Brain pericyte (primary cell): Measurements from ENCODE around the gene LOXL1.
"Not testable (repeated sequence)": the region's sequence is repeated elsewhere in the genome, so short reads cannot be mapped to it uniquely, and the experiment has no call there.

Source experiments
- DNase-seq: peaks from one replicate; pipeline ENCODE4 v3.0.0-alpha.2; 2012; ENCODE audit warnings: low read depth, low spot score

LOXL1 gene

DNA sequence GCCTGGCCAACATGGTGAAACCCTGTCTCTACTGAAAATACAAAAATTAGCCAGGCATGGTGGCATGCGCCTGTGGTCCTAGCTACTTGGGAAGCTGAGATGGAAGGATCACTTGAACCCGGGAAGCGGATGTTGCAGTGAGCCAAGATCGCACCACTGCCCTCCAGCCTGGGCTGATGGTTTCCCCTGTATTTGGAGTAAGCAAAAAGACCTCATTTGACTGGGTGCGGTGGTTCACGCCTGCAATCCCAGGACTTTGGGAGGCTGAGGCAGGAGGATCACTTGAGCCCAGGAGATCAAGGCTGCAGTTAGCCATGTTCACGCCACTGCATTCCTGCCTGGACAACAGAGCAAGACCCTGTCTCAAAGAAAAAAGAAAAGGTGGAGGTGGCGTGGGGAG, 12.3 kb downstream of the LOXL1 start:
- not testable (repeated sequence) for DNase-seq

DNA sequence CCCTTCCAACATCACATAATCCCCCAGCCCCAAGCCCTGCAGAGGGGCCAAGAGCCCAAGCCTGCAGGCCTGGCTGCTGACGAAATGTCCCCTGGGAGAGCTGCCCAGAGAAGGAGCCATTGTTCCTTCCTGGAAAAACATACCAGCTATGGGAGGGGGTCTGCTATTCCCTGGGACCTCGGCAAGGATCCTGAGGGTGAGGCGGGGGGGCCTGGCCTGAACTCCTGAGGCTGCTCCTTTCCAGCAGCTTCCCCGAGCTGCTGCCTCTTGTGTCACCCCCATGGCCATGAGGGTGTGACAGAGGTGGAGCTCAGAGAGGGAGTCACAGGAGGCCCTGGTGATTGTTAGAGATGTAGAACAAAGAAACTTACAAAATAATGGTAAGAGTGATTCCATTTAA, 12.9 kb downstream of the LOXL1 start:
- DNase-seq: no peak

- no peak for DNase-seq
Measured at GRCh38 chr15:73940061-73940981, 14.1 kb downstream of the LOXL1 start.

GRCh38 chr15:73941044-73941443, 14.8 kb downstream of the LOXL1 start:
- no peak for DNase-seq

DNA sequence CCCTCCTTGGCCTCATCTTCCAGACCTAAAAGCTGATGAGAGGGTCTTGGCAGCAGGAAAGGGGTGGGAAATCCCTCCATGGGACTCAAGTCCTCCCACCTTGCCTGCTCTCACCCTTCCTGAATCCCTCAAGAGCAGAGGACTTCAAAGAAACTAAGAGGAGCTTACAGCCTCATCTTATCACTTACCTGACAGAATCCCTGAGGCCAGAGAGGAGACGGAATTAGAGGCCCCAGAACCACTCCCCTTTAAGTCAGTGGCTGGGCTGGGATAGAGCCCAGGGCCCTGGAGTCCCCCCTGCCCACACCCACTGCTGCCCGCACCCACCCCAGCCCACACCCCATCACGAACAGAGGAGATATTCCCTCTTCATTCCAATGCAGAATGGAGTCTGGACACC, 15.2 kb downstream of the LOXL1 start:
- DNase-seq: no peak

DNA sequence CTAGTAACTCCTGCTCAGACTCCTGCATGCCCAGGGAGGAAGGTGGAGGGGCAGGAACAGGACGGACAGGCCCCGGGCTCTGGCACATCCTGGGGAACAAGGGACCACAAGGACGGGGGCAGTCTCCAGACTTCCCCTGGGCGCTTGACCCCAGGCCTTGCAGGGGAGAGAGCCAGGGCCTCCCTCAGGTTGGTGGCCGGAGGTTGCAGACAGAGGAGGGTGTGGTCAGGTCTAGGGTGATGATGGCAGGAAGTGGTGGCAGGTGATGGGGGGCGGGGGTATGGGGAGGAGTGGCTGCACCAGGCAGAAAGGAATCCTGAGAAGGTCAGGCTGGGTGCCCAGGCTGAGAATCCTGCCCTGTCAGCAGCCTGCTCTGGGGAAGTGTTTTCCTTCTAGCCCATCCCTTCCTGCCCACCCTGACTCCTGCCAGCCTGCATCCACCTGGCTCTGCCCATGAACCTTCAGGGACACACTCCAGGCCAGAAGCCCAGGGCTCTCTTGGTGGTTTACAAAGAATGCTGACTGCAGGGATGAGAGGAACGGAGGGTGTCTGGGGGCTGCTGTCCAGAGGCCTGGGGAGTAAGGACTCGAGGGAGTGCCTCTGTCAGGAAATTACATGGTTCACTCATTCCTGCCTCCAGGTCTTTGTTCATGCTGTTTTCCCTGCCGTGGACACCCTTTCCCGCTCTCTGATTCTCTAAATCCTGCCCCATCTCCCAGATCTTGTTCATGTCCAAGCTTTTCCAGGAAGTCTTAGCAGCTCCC, 15.8 kb downstream of the LOXL1 start:
- no peak for DNase-seq

GRCh38 chr15:73942751-73943270, 16.5 kb downstream of the LOXL1 start:
- DNase-seq: no peak

GRCh38 chr15:73944161-73945129, 18.2 kb downstream of the LOXL1 start:
- DNase-seq: no peak

- DNase-seq: no peak
Measured at GRCh38 chr15:73945130-73945508, 18.9 kb downstream of the LOXL1 start.

DNA sequence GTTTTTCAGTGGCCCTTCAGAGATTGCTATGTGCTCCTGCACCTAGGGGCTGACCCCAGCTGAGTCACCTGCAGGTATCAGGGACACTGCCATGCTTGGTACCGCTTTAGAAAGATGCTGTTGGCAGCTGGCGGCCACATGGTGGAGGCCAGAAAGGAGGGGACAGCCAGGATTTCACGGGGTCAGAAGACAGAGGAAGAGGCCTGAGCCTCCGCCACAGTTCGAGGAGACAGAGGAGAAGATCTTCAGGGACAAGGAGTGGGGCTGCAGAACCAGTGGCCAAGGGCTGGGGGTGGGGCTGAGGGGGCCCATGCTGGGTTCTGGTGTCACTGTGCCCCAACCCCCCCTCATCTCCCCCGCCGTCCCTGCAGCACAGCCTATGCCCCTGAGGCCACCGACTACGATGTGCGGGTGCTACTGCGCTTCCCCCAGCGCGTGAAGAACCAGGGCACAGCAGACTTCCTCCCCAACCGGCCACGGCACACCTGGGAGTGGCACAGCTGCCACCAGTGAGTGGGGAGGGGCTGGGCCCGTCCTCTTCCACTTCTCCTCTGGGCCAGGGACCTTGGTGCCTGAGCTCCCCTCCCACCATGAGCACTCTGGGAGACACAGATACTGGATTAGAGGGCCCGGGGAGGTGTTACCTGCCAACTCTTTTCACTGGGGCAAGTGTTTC, 19.9 kb downstream of the LOXL1 start:
- DNase-seq: no peak

DNA sequence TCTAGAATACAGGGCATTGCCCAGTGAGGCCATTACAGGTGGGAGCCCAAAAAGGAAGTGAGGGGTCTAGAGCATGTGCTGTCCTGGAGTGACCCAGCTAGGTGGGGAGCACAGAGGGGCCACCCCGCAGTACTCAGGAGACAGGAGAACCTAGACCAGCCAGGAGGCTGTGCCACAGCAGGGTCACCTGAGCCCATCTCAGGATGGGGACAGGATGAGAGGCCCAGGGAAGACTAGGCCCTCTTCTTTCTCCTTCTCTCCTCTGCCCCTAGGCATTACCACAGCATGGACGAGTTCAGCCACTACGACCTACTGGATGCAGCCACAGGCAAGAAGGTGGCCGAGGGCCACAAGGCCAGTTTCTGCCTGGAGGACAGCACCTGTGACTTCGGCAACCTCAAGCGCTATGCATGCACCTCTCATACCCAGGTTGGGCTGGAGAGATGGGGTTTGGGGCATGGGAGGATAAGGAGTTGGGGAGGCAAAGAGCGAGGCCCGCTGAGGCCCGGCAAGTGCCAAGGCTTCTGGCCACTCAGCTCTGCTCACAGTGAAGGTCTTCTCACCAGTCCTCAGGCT, 20.6 kb downstream of the LOXL1 start:
- no peak for DNase-seq

- no peak for DNase-seq
Measured at GRCh38 chr15:73947651-73948050, 21.4 kb downstream of the LOXL1 start.

- no peak for DNase-seq
Measured at GRCh38 chr15:73948396-73948795, 22.1 kb downstream of the LOXL1 start.

DNA sequence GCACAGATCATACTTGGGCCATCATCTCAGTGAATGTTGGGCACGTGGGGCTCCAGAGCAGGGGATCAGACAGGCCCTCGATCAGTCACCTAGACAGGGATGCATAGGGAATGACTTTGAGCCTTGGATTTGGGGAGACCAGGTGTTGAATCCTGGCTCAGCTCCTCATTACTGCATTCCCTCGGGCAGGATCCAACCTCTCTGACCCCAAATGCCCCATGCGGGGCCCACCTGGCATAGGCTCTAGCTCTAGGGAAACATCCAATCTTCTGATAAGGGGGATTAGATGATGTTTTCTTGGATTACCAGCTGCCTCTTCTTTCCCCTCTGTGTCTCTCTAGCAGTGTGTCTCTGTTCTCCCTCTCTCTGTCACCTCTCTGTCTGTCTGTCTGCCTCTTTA, 22.7 kb downstream of the LOXL1 start:
- no peak for DNase-seq

- DNase-seq: no peak
Measured at GRCh38 chr15:73949496-73949895, 23.2 kb downstream of the LOXL1 start.

DNA sequence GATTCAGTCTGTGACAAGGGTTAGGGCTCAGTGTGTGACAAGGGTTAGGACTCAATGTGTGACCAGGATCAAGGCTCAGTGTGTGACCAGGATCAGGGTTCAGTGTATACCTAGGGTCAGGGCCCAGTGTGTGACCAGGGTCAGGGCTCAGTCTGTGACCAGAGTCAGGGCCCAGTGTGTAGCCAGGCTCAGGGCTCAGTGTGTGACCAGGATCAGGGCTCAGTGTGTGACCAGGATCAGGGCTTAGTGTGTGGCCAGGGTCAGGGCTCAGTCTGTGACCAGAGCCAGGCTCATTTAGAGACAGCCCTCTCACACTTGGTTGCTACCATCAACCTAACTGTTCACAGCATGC, 24.2 kb downstream of the LOXL1 start:
- no peak for DNase-seq

DNA sequence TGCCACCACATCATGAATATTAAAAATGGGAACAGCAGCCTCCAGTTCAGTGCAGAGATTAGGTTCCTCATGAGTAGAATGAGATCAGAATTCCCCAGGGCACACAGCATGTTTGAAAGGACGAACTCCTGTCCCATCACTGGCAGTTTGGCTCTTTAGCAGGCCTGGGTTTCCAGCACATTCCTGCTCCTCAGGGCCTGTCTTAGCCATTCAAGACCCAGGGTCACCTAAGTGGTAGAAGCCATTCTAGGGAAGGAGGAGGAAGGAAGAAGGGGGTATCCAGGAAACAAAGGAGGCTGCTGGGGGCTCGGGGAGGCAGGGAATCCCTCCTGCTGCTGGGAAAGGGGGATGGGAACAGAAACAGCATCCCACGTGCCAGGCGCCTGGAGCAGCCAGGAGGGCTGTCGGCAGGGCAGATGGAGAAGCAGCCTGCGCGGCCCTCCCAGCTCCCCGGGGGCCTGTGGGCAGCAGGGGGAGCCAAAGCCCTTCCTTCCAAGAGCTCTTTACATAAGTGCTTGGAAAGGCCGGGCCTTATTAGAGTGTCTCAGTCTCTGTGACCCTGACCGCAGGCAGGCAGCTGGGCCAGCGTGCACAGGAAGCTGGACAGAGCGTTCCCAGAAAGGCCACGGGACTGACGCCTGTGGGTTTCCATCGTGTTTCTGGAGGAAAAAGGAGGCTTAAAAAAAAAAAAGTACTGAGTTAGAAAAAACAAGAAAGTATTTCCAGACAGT, 24.7 kb downstream of the LOXL1 start:
- peak; percentile 96 for DNase-seq

- no peak for DNase-seq
Measured at GRCh38 chr15:73951601-73952000, 25.3 kb downstream of the LOXL1 start.

GRCh38 chr15:73952171-73952912, 26.1 kb downstream of the LOXL1 start:
- no peak for DNase-seq
